HL-60 (cell line): Measurements from ENCODE around the gene ACOX2.
"Not testable (repeated sequence)": the region's sequence is repeated elsewhere in the genome, so short reads cannot be mapped to it uniquely, and the experiment has no call there.

Experiments
- CTCF ChIP-seq: IDR thresholded peaks from one replicate; pipeline ENCODE4 v1.5.1; 2011; ENCODE audit warnings: low read length, control low read depth, inconsistent platforms; ENCODE audit not compliant: insufficient read depth
- POLR2AphosphoS5 ChIP-seq: IDR thresholded peaks from 2 replicates; pipeline ENCODE4 v1.6.1; 2012; ENCODE audit warnings: low read depth

- TF ChIP-seq CTCF, POLR2AphosphoS5: not testable (repeated sequence)
These were observed 9.6 kb downstream of the ACOX2 start for GRCh38 chr3:58527440-58527839.
